K562 (cell line): ENCODE data around the gene CHN2. TPM values are rescaled to one million over a fixed set of nuclear protein-coding genes. Genes with fewer than 3 reads are reported as not detected.

ENCODE experiments used
- ATAC-seq: fragments of 200-7000 bp; cut with Tn5 transposase; 3 replicates; pipeline ENCODE4 v1.9.1; 2020; ENCODE audit warnings: moderate library complexity
- BruUV-seq: library from RNA; stranded (reverse); fragments of 400-500 nt; replicated peaks from 2 replicates; lab custom pipeline; 2021; lab: Mats Ljungman, UMichigan
- CTCF ChIA-PET: fragments of 300-600 bp; formaldehyde crosslinking; extraction: SDS; loops from one replicate; lab custom pipeline; 2021; ENCODE audit warnings: low intra/inter-chr PET ratio; lab: Yijun Ruan, JAX
- POLR2A ChIA-PET: fragments of 300-600, 350-650 bp; sonication (Branson Sonifier 250); formaldehyde crosslinking; extraction: SDS; loops from one replicate; lab custom pipeline; 2021; ENCODE audit warnings: antibody characterized with exemption, inconsistent platforms; lab: Yijun Ruan, JAX
- DNase-seq, 4 experiments: peaks; one replicate each; pipeline versions ENCODE4 v3.0.0 to v3.0.0-alpha.2; 2011 to 2018; ENCODE audit warnings: low spot score in 3 of 4, mixed read lengths in 3 of 4; ENCODE audit errors: extremely low read depth in 1 of 4
- FAIRE-seq: peaks from 2 replicates; lab custom pipeline; 2011; peaks lifted over from hg19 to GRCh38; lab: Jason Lieb, UNC
- H2AFZ ChIP-seq: 2 replicates; pipeline ENCODE4 v1.6.0; 2011; ENCODE audit warnings: low read depth, low read length, control low read depth, inconsistent platforms
- H3K27ac ChIP-seq: fragments of 200-600 bp; 3 replicates; pipeline ENCODE4 v1.8.0; 2011; ENCODE audit warnings: low read depth, mild to moderate bottlenecking, control low read depth, inconsistent platforms, low read length, moderate library complexity, mixed read lengths; ENCODE audit errors: extremely low read depth
- H3K27me3 ChIP-seq, 2 experiments: fragments of 300-600 bp in 1 of 2; 2 replicates in 1 of 2; 3 replicates in 1 of 2; pipeline versions ENCODE4 v1.6.0 to v1.8.0; 2011; ENCODE audit warnings: inconsistent platforms in 2 of 2, low read length in 2 of 2, mild to moderate bottlenecking in 1 of 2, mixed read lengths in 1 of 2, moderate library complexity in 1 of 2; ENCODE audit not compliant: control insufficient read depth in 2 of 2, insufficient read depth in 2 of 2
- H3K36me3 ChIP-seq: fragments of 300-600 bp; 3 replicates; pipeline ENCODE4 v1.8.0; 2011; ENCODE audit warnings: mild to moderate bottlenecking, low read length, inconsistent platforms; ENCODE audit not compliant: control insufficient read depth, insufficient read depth
- H3K4me1 ChIP-seq, 2 experiments: fragments of 200-600 bp in 1 of 2; replicated peaks in 1 of 2; 2 replicates in 1 of 2; 3 replicates in 1 of 2; pipeline versions ENCODE4 v1.5.1 to v1.8.0; 2011; ENCODE audit warnings: inconsistent platforms in 2 of 2, low read length in 2 of 2, mild to moderate bottlenecking in 1 of 2, mixed read lengths in 1 of 2, moderate library complexity in 1 of 2; ENCODE audit not compliant: control insufficient read depth in 2 of 2, insufficient read depth in 2 of 2
- H3K4me2 ChIP-seq: 2 replicates; pipeline ENCODE4 v1.6.1; 2011; ENCODE audit warnings: low read length, control low read depth, inconsistent platforms, mixed read lengths; ENCODE audit not compliant: insufficient read depth
- H3K4me3 ChIP-seq: fragments of 200-600 bp; sonication (generic), shearing (Covaris generic); 2 replicates; pipeline ENCODE4 v1.5.1; 2016; ENCODE audit warnings: control low read depth, inconsistent platforms
- H3K79me2 ChIP-seq: fragments of 200-600 bp; 3 replicates; pipeline ENCODE4 v1.8.0; 2011; ENCODE audit warnings: low read length, inconsistent platforms; ENCODE audit not compliant: control insufficient read depth, insufficient read depth
- H3K9ac ChIP-seq, 2 experiments: 2 replicates each; pipeline versions ENCODE4 v1.6.0 to v1.6.1; 2011; ENCODE audit warnings: low read depth in 2 of 2, low read length in 2 of 2, control low read depth in 1 of 2, inconsistent platforms in 1 of 2, mild to moderate bottlenecking in 1 of 2, mixed read lengths in 1 of 2; ENCODE audit not compliant: insufficient read depth in 1 of 2
- H3K9me1 ChIP-seq: one replicate; pipeline ENCODE4 v1.6.0; 2011; ENCODE audit warnings: inconsistent platforms, mild to moderate bottlenecking, low read length, moderate library complexity; ENCODE audit not compliant: control insufficient read depth, insufficient read depth
- H3K9me3 ChIP-seq: replicated peaks from 2 replicates; pipeline ENCODE4 v1.5.1; 2011; ENCODE audit warnings: low read depth, low read length, inconsistent platforms; ENCODE audit not compliant: control insufficient read depth, insufficient read depth
- H4K20me1 ChIP-seq: replicated peaks from 2 replicates; pipeline ENCODE4 v1.6.1; 2011; ENCODE audit warnings: low read length, inconsistent platforms, mixed read lengths; ENCODE audit not compliant: control insufficient read depth, insufficient read depth
- ASH1L ChIP-seq: fragments of 450-650 bp; IDR thresholded peaks from 2 replicates; pipeline ENCODE4 v1.6.1; 2018; ENCODE audit warnings: borderline replicate concordance, mild to moderate bottlenecking, low read depth; ENCODE audit not compliant: partially characterized antibody
- ELF2 ChIP-seq: fragments of 250-450 bp; sonication (Bioruptor Pico); IDR thresholded peaks from 2 replicates; pipeline ENCODE4 v1.5.0; 2021; ENCODE audit warnings: mild to moderate bottlenecking
- FOXA3 ChIP-seq, 2 experiments: fragments of 450-650 bp in 1 of 2; sonication (generic) in 1 of 2; formaldehyde crosslinking; IDR thresholded peaks in 1 of 2; conservative IDR thresholded peaks in 1 of 2; 2 replicates each; pipeline versions ENCODE4 v1.4.0 to v1.8.0; 2020 to 2022; ENCODE audit warnings: mild to moderate bottlenecking in 2 of 2, missing genetic modification reagents in 1 of 2
- LARP7 ChIP-seq: fragments of 450-650 bp; IDR thresholded peaks from 2 replicates; pipeline ENCODE4 v1.6.1; 2016
- RAD21 ChIP-seq, 2 experiments: fragments of 250-450 bp in 1 of 2; fragments of 450-650 bp in 1 of 2; sonication (Bioruptor Pico) in 1 of 2; formaldehyde crosslinking in 1 of 2; IDR thresholded peaks in 1 of 2; conservative IDR thresholded peaks in 1 of 2; 2 replicates each; pipeline versions ENCODE4 v1.4.0 to v1.8.0; 2020 to 2022; ENCODE audit warnings: mild to moderate bottlenecking in 2 of 2, moderate library complexity in 1 of 2
- SLC30A9 ChIP-seq: fragments of 250-450 bp; sonication (Bioruptor Pico); IDR thresholded peaks from 2 replicates; pipeline ENCODE4 v1.8.0; 2022; ENCODE audit warnings: mild to moderate bottlenecking, moderate library complexity
- SMARCA5 ChIP-seq: fragments of 450-650 bp; IDR thresholded peaks from 2 replicates; pipeline ENCODE4 v1.6.1; 2016
- TFAM ChIP-seq: fragments of 250-450 bp; sonication (Bioruptor Pico); conservative IDR thresholded peaks from 2 replicates; pipeline ENCODE4 v1.5.0; 2021; ENCODE audit warnings: mild to moderate bottlenecking, moderate library complexity
- ZKSCAN3 ChIP-seq: fragments of 250-450 bp; sonication (Bioruptor Pico); IDR thresholded peaks from 2 replicates; pipeline ENCODE4 v1.4.0; 2020
- ZNF75A ChIP-seq: fragments of 450-650 bp; formaldehyde crosslinking; IDR thresholded peaks from 2 replicates; pipeline ENCODE4 v1.4.0; 2020; ENCODE audit warnings: mild to moderate bottlenecking
- ZNF766 ChIP-seq: fragments of 200-800 bp; sonication (Bioruptor generic); conservative IDR thresholded peaks from 2 replicates; pipeline ENCODE4 v1.6.1; 2016; ENCODE audit warnings: missing genetic modification characterization, missing compliant biosample characterization
- WGBS: fragments of 100-300 bp; shearing (Covaris generic); methylation state at CpG from one replicate; pipeline ENCODE4 v1.1.6; 2016; ENCODE audit warnings: low coverage, mixed read lengths; ENCODE audit not compliant: insufficient coverage; ENCODE audit errors: missing lambda C conversion rate; 5-methylcytosine and 5-hydroxymethylcytosine counted together
- in situ Hi-C: fragments of 300-500 bp; cut with MboI; formaldehyde crosslinking; loops from 4 replicates; pipeline ENCODE4 v1.15.0; 2018; ENCODE audit warnings: inconsistent platforms, mixed read lengths
- intact Hi-C: fragments of 100-400 bp; cut with micrococcal nuclease; formaldehyde crosslinking; loops from 2 replicates; pipeline ENCODE4 v1.14.2; 2022
- polyA plus RNA-seq, 8 experiments: library from polyadenylated mRNA; depleted of rRNA in 4 of 8; stranded (reverse) in 5 of 8; unstranded in 3 of 8; fragments of >200 nt; fragmentation: Nextera tagmentation in 2 of 8; fragmentation: Illumina TruSeq in 1 of 8; extraction: Ambion mirVana in 2 of 8; extraction: Trizol in 1 of 8; gene quantifications; 2 replicates each; pipeline versions ENCODE4 v1.2.1 to v1.2.3, GENCODE V29; 2011 to 2014; ENCODE audit warnings: inconsistent platforms in 1 of 8, missing spikeins in 1 of 8
- total RNA-seq, 7 experiments: library from RNA; depleted of rRNA in 6 of 7; stranded (reverse); fragments of >200 nt in 6 of 7; fragmentation: Illumina TruSeq in 2 of 7; extraction: Trizol in 2 of 7; gene quantifications; 2 replicates each; pipeline versions ENCODE4 v1.2.1 to v1.2.3, GENCODE V29; 2011 to 2021; ENCODE audit warnings: low replicate concordance in 1 of 7
- TF ChIP-seq, protein P1 (sequence below): sonication (generic); formaldehyde crosslinking; IDR thresholded peaks from 2 replicates; pipeline ENCODE4 v1.8.1; 2022; ENCODE audit warnings: missing genetic modification reagents
- TF ChIP-seq, protein P2 (sequence below): conservative IDR thresholded peaks from 2 replicates; pipeline ENCODE4 v1.6.1; 2011; ENCODE audit warnings: low read depth, mild to moderate bottlenecking, low read length; ENCODE audit not compliant: control insufficient read depth
- TF ChIP-seq, protein P3 (sequence below): sonication (generic); formaldehyde crosslinking; IDR thresholded peaks from 2 replicates; pipeline ENCODE4 v1.8.1; 2022; ENCODE audit warnings: missing genetic modification reagents

Gene CHN2
- total and polyA plus RNA-seq, 9 of the 15 experiments (the other 6 are each of a cell fraction or from before 2014, with no cell fraction given): 0.12 to 2.1 (median 0.31) TPM; not detected in 1

DNA sequence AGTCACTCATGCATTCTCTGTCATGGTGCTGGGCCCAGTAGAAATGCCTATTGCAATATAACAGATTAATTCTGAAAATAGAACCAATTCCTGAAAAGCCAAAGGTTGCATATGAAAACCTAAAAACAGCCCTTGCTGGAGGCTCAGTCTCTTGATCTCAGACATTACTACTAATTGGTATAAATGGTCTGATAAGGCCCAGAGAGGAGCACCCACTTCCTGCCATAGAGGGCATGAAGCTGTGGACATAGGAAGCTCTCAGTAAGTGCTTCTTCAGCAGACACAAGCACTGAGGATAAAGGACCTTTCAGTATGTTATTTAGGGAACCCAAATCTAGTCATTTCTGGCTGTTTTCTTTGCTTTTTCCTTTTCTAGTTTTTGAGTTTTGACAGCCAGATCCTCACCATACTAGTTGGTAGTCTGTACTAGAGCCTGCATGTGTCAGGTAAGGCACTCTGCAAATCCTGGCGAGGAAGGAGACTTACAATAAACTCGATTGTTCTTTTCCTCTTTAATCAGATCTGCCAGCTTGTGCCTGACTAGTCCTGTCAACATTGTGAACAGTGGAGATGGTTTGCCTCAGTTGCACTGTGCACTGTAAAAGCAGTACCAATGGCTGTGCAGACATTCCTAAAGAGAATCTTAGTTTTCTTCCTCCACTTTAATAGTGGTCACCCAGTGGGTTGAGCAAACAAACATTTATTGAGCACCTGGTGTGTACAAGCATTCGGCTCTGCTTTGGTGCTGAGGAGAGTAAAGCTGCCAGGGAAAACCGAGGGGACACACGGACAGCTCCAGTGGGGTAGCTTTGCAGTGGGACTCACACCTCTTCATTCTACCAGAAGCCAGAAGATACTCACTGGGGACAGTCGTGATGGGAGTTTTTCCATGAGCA lies 140.9 kb downstream of the CHN2 start:
- intact Hi-C loops: no loop called here
- in situ Hi-C loops: no loop called here
- TF ChIP-seq FOXA3 (CRISPR knock-in tag; conservative IDR thresholded peaks at IDR 0.05 in 1 of 2, IDR thresholded peaks at IDR 0.05 in 1 of 2): no peak
- TF ChIP-seq ASH1L: no peak
- no peak for TF ChIP-seq SMARCA5
- TF ChIP-seq RAD21 (CRISPR knock-in tag; conservative IDR thresholded peaks at IDR 0.05 in 1 of 2, IDR thresholded peaks at IDR 0.05 in 1 of 2): no peak
- TF ChIP-seq SLC30A9 (CRISPR knock-in tag): no peak
- TF ChIP-seq, protein P1, sequence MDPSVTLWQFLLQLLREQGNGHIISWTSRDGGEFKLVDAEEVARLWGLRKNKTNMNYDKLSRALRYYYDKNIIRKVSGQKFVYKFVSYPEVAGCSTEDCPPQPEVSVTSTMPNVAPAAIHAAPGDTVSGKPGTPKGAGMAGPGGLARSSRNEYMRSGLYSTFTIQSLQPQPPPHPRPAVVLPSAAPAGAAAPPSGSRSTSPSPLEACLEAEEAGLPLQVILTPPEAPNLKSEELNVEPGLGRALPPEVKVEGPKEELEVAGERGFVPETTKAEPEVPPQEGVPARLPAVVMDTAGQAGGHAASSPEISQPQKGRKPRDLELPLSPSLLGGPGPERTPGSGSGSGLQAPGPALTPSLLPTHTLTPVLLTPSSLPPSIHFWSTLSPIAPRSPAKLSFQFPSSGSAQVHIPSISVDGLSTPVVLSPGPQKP: no peak
- TF ChIP-seq, protein P2, sequence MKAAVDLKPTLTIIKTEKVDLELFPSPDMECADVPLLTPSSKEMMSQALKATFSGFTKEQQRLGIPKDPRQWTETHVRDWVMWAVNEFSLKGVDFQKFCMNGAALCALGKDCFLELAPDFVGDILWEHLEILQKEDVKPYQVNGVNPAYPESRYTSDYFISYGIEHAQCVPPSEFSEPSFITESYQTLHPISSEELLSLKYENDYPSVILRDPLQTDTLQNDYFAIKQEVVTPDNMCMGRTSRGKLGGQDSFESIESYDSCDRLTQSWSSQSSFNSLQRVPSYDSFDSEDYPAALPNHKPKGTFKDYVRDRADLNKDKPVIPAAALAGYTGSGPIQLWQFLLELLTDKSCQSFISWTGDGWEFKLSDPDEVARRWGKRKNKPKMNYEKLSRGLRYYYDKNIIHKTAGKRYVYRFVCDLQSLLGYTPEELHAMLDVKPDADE: no peak
- no peak for TF ChIP-seq ZNF75A (CRISPR knock-in tag)
- TF ChIP-seq ZNF766 (CRISPR knock-in tag): no peak
- TF ChIP-seq, protein P3, sequence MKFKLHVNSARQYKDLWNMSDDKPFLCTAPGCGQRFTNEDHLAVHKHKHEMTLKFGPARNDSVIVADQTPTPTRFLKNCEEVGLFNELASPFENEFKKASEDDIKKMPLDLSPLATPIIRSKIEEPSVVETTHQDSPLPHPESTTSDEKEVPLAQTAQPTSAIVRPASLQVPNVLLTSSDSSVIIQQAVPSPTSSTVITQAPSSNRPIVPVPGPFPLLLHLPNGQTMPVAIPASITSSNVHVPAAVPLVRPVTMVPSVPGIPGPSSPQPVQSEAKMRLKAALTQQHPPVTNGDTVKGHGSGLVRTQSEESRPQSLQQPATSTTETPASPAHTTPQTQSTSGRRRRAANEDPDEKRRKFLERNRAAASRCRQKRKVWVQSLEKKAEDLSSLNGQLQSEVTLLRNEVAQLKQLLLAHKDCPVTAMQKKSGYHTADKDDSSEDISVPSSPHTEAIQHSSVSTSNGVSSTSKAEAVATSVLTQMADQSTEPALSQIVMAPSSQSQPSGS (CRISPR knock-in tag): no peak
- TF ChIP-seq ZKSCAN3 (CRISPR knock-in tag): no peak
- TF ChIP-seq ELF2: no peak
- no peak for TF ChIP-seq TFAM
- TF ChIP-seq LARP7: no peak

More for the DNA sequence above, 140.9 kb downstream of the CHN2 start:
- no peaks in the 10 kb centered on the region for H3K36me3 ChIP-seq
- no peak overlapping the region for H3K4me3 ChIP-seq
- H3K27me3 ChIP-seq: peaks cover 0 to 10% of the 10 kb centered on the region in 2 experiments; a peak in 3 of 5 replicates
- no peaks in the 10 kb centered on the region for H3K9me3 ChIP-seq
- no peak overlapping the region for H3K9ac ChIP-seq
- no peaks in the 10 kb centered on the region for H3K79me2 ChIP-seq
- 3% methylated on average over 6 of the region's 6 CpGs for WGBS
- DNase-seq: no peak
- no peaks in the 10 kb centered on the region for H3K4me1 ChIP-seq
- H2AFZ ChIP-seq: no peak overlapping the region
- H4K20me1 ChIP-seq: no peaks in the 10 kb centered on the region; the same call in 1 of the 2 replicates
- no TSS peak for BruUV-seq
- ATAC-seq: no peak
- no peak overlapping the region for H3K27ac ChIP-seq
- POLR2A ChIA-PET: no interaction called here
- H3K9me1 ChIP-seq: no peaks in the 10 kb centered on the region
- no peak overlapping the region for H3K4me2 ChIP-seq
- no peak for FAIRE-seq
- CTCF ChIA-PET: no interaction called here
